GM23248 (cell line): ENCODE data around the gene FABP1.

Source experiments
- EZH2 ChIP-seq: fragments of 200-600 bp; sonication (generic); IDR thresholded peaks from 2 replicates; pipeline ENCODE4 v1.6.1; 2018; ENCODE audit warnings: antibody characterized with exemption, mild to moderate bottlenecking; ENCODE audit not compliant: insufficient read depth, poor library complexity, severe bottlenecking
- EZH2phosphoT487 ChIP-seq: fragments of 200-600 bp; sonication (generic); IDR thresholded peaks from 2 replicates; pipeline ENCODE4 v1.6.1; 2018; ENCODE audit warnings: antibody characterized with exemption, moderate library complexity, mild to moderate bottlenecking, low read depth; ENCODE audit not compliant: insufficient read depth

DNA sequence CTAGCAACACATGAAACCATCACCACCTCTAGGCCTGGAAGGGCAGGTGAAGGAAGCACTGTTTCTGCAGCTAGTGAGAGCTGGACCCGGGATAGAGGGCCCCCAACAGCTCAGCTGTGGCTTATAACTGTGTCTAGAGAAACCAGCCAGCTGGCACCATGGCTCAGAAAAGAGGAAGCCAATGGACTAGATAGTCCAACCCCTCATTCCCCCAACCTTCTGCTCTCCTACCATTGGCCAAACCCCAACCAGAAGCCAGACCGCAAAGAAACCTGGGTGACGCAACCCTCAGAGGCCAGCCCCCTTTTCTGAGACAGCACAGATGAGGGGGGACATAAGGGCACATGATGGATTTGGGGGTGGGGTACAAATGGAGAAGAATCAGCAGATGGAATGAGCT, 35.9 kb downstream of the FABP1 start:
- TF ChIP-seq EZH2 (no peak), EZH2phosphoT487 (no peak)
